Thoracic aorta (tissue), 2 donors: Measurements from ENCODE around the gene RASGEF1B. TPM values are rescaled to one million over a fixed set of nuclear protein-coding genes. Genes with fewer than 3 reads are reported as not detected.

ENCODE experiments used
- ATAC-seq: fragments of 150-250 bp; one replicate; pipeline ENCODE4 v1.8.0; 2017; ENCODE audit warnings: low read depth; ENCODE audit not compliant: insufficient number of reproducible peaks, low FRiP score
- DNase-seq: peaks from one replicate; pipeline ENCODE4 v3.0.0-alpha.2; 2020; ENCODE audit warnings: low spot score
- H3K27ac ChIP-seq, 2 donors: fragments of 200-600 bp; sonication (generic); 1 replicate in 1 of 2; 2 replicates in 1 of 2; pipeline ENCODE4 v1.5.1; 2016; ENCODE audit warnings: mild to moderate bottlenecking in 2 of 2, moderate library complexity in 2 of 2
- H3K27me3 ChIP-seq: fragments of 200-600 bp; sonication (generic); replicated peaks from 2 replicates; pipeline ENCODE4 v1.6.0; 2016; ENCODE audit warnings: mild to moderate bottlenecking; ENCODE audit not compliant: insufficient read depth
- H3K36me3 ChIP-seq: fragments of 200-600 bp; sonication (generic); one replicate; pipeline ENCODE4 v1.5.1; 2016
- H3K4me1 ChIP-seq, 2 donors: fragments of 200-600 bp; sonication (generic); 1 replicate in 1 of 2; 2 replicates in 1 of 2; pipeline versions ENCODE4 v1.5.1 to v1.6.0; 2016; ENCODE audit warnings: low read depth in 2 of 2, mild to moderate bottlenecking in 1 of 2; ENCODE audit not compliant: control insufficient read depth in 1 of 2
- H3K4me3 ChIP-seq: fragments of 200-600 bp; sonication (generic); 2 replicates; pipeline ENCODE4 v1.5.1; 2016; ENCODE audit warnings: mild to moderate bottlenecking
- H3K9me3 ChIP-seq: fragments of 200-600 bp; sonication (generic); 2 replicates; pipeline ENCODE4 v1.5.1; 2016
- total RNA-seq, 2 donors: library from RNA; depleted of rRNA; stranded (reverse); fragments of >200 nt; gene quantifications; one replicate each; pipeline versions ENCODE4 v1.1.0 to v1.2.3, GENCODE V29; 2016
- TF ChIP-seq, protein P1 (sequence below): fragments of 200-600 bp; sonication (generic); IDR thresholded peaks from one replicate; pipeline ENCODE4 v1.5.1; 2019; ENCODE audit warnings: antibody characterized with exemption

The RASGEF1B gene
- total RNA-seq, 2 donors from 2014 or later = 24.4 to 42.0 TPM

DNA sequence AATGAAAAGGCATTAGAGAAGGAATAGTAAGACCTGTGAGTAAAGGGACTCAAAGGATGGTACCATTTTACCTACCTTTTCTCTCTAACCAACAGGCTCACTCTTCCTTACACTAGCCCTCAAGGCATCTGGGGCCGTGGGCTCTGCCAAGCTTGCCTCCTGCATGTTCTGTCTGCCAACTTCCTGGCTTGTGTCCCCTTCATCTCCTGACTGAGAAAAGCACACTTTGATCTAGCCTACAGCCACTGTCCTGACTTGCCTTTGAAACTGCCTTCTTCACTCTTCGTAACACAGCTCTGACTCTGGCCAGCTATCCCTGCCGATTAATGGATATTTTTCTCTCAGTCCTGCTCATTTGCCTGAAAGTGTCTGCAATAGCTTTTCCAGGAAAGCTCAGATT, 76.5 kb downstream of the RASGEF1B start:
- TF ChIP-seq, protein P1, sequence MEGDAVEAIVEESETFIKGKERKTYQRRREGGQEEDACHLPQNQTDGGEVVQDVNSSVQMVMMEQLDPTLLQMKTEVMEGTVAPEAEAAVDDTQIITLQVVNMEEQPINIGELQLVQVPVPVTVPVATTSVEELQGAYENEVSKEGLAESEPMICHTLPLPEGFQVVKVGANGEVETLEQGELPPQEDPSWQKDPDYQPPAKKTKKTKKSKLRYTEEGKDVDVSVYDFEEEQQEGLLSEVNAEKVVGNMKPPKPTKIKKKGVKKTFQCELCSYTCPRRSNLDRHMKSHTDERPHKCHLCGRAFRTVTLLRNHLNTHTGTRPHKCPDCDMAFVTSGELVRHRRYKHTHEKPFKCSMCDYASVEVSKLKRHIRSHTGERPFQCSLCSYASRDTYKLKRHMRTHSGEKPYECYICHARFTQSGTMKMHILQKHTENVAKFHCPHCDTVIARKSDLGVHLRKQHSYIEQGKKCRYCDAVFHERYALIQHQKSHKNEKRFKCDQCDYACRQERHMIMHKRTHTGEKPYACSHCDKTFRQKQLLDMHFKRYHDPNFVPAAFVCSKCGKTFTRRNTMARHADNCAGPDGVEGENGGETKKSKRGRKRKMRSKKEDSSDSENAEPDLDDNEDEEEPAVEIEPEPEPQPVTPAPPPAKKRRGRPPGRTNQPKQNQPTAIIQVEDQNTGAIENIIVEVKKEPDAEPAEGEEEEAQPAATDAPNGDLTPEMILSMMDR = no peak
- no peak for DNase-seq
- Histone ChIP-seq H3K4me1 (peaks cover 0 to 6% of the 10 kb centered on the region in 2 donors), H3K27me3 (no peaks in the 10 kb centered on the region), H3K27ac (no peak overlapping the region), H3K9me3 (no peaks in the 10 kb centered on the region), H3K36me3 (no peaks in the 10 kb centered on the region), H3K4me3 (no peak overlapping the region)
- no peak for ATAC-seq

DNA sequence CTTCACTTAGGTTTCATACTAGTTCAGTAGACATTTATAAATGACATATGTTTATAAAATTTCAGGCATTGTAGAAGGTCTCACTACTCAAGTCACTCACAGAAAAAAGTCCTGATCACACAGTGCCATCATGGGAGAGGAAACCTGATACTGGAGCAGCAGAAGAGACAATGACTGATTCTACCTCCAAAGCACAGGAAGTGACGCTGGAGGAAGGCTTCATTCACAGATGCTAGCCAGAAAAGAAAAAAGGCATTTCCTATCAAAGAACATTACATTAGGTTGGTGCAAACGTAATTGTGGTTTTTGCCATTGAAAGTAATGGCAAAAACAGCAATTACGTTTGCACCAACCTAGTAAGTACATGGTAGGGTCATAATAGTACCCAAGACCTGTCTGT, 79.5 kb downstream of the RASGEF1B start:
- DNase-seq (no peak), ATAC-seq (no peak)
- no peaks in the 10 kb centered on the region for H3K27me3 ChIP-seq
- H3K4me1 ChIP-seq = no peaks in the 10 kb centered on the region
- TF ChIP-seq, protein P1 = no peak
- no peaks in the 10 kb centered on the region for H3K9me3 ChIP-seq
- H3K36me3 ChIP-seq = no peaks in the 10 kb centered on the region
- no peak overlapping the region for H3K4me3 ChIP-seq
- H3K27ac ChIP-seq = no peak overlapping the region

DNA sequence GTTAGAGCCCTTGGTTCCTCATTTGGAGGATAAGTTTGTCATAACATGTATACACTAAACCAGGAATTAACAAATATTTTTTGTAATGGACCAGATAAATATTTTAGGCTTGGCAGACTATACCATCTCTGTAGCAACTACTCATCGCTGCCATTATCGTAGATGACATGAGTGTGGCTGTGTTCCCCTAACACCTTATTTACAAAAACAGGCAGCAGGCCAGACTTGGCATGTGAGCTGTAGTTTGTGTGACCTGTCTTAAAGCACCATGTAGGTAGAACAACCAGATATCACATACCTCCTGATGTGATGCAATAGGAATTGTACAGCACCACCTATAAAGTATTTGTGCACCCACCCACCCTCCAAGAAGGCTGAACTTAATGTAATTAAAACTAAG, 82.0 kb downstream of the RASGEF1B start:
- ATAC-seq (no peak), DNase-seq (no peak)
- no peaks in the 10 kb centered on the region for H3K9me3 ChIP-seq
- H3K27me3 ChIP-seq = no peaks in the 10 kb centered on the region
- H3K36me3 ChIP-seq = no peaks in the 10 kb centered on the region
- no peak overlapping the region for H3K4me3 ChIP-seq
- TF ChIP-seq, protein P1 = no peak
- H3K27ac ChIP-seq = no peak overlapping the region
- no peaks in the 10 kb centered on the region for H3K4me1 ChIP-seq

DNA sequence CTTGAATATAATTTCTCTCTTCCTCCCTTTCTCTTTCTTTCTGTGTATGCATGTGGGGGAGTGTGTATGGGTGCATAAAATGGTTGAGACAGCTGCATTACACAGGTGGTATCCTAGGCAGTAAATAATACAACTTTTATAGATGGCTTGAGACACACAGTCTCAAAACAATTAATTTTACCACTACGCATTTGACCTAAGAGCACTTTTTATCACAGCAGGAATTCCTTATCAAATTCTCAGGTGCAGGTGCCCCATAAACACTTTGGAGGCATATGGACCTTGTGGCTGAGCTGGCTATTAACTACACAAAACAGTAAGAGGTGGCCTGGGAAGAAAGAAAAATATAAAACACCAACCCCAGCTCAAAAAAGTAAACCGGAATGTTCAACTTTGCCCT, 91.3 kb downstream of the RASGEF1B start:
- ATAC-seq = no peak
- Histone ChIP-seq H3K4me1 (peaks cover 0 to 8% of the 10 kb centered on the region in 2 donors), H3K4me3 (no peak overlapping the region), H3K36me3 (no peaks in the 10 kb centered on the region), H3K27ac (no peak overlapping the region), H3K9me3 (no peaks in the 10 kb centered on the region), H3K27me3 (no peaks in the 10 kb centered on the region)
- DNase-seq = no peak
- TF ChIP-seq, protein P1 = no peak

DNA sequence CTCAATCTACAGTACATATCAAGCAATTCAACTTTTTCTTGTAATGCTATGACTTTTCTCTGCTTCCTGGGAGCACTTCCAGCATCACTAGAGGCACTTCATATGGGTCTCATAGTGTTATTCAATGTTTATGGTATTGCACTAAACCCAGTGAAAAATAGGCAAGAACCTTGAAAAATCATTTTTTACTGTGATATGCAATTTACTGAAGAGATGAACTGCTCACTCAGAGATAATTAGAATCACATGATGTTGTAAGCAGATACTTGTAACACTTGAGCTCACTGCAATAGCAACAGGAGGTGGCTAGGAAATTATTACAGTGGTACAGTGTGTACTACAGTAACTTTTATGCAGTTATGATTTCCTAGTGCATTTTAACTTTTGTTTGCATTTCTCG, 93.3 kb downstream of the RASGEF1B start:
- DNase-seq (no peak), ATAC-seq (no peak)
- TF ChIP-seq, protein P1 = no peak

More for the DNA sequence above, 93.3 kb downstream of the RASGEF1B start:
- peaks cover 0 to 8% of the 10 kb centered on the region in 2 donors for H3K4me1 ChIP-seq
- H3K27ac ChIP-seq = no peak overlapping the region
- no peaks in the 10 kb centered on the region for H3K27me3 ChIP-seq
- H3K9me3 ChIP-seq = no peaks in the 10 kb centered on the region
- no peak overlapping the region for H3K4me3 ChIP-seq
- H3K36me3 ChIP-seq = no peaks in the 10 kb centered on the region
